NCI-H748 (cell line): ENCODE measurements around the gene GGT6.
"Not testable (repeated sequence)": the region's sequence is repeated elsewhere in the genome, so short reads cannot be mapped to it uniquely, and the experiment has no call there.

ENCODE experiments used
- DNase-seq: peaks from one replicate; lab custom pipeline; 2025; ENCODE audit not compliant: unreplicated experiment; lab: John Stamatoyannopoulos, UW

The GGT6 gene

GRCh38 chr17:4560421-4560820, at the start of gene GGT6:
Gene GGT6 (minus strand): TSS chr17:4560577. CDS start chr17:4560521, 56 bp downstream.
- no peak for DNase-seq

- no peak for DNase-seq
These were observed 49.8 kb upstream of the GGT6 start for GRCh38 chr17:4610162-4610561.

GRCh38 chr17:4609761-4610160, 49.4 kb upstream of the GGT6 start:
- no peak for DNase-seq

- DNase-seq = no peak
These were observed 47.4 kb upstream of the GGT6 start for GRCh38 chr17:4607773-4608187.

- DNase-seq = no peak
These were observed 46.9 kb upstream of the GGT6 start for GRCh38 chr17:4607261-4607741.

- no peak for DNase-seq
These were observed 45.4 kb upstream of the GGT6 start for GRCh38 chr17:4605826-4606225.

GRCh38 chr17:4604736-4605135, 44.4 kb upstream of the GGT6 start:
- not testable (repeated sequence) for DNase-seq

- peak; percentile 55 for DNase-seq
These were observed 43.8 kb upstream of the GGT6 start for GRCh38 chr17:4604111-4604644.

GRCh38 chr17:4602041-4602440, 41.7 kb upstream of the GGT6 start:
- DNase-seq = no peak

GRCh38 chr17:4601326-4601725, 40.9 kb upstream of the GGT6 start:
- no peak for DNase-seq

GRCh38 chr17:4600563-4600962, 40.2 kb upstream of the GGT6 start:
- DNase-seq = no peak

GRCh38 chr17:4599505-4600281, 39.3 kb upstream of the GGT6 start:
- DNase-seq = no peak

- DNase-seq = no peak
These were observed 38.6 kb upstream of the GGT6 start for GRCh38 chr17:4598776-4599504.

GRCh38 chr17:4597975-4598374, 37.6 kb upstream of the GGT6 start:
- DNase-seq = no peak

- no peak for DNase-seq
These were observed 36.4 kb upstream of the GGT6 start for GRCh38 chr17:4596636-4597380.

GRCh38 chr17:4595685-4596342, 35.4 kb upstream of the GGT6 start:
- not testable (repeated sequence) for DNase-seq

- peak; percentile 21 for DNase-seq
These were observed 34.7 kb upstream of the GGT6 start for GRCh38 chr17:4594931-4595684.

- DNase-seq = no peak
These were observed 34.0 kb upstream of the GGT6 start for GRCh38 chr17:4594406-4594805.

GRCh38 chr17:4593021-4593421, 32.6 kb upstream of the GGT6 start:
- no peak for DNase-seq
